Renal pelvis (tissue), 4 donors: ENCODE measurements around the gene PRDX5. TPM values are rescaled to one million over a fixed set of nuclear protein-coding genes. Genes with fewer than 3 reads are reported as not detected.
"Not testable (repeated sequence)": the region's sequence is repeated elsewhere in the genome, so short reads cannot be mapped to it uniquely, and the experiment has no call there.

Experiments used
- DNase-seq: peaks from one replicate; pipeline ENCODE4 v3.0.0-alpha.2; 2013
- polyA plus RNA-seq, 3 donors: library from polyadenylated mRNA; unstranded; fragments of 120-200 nt; gene quantifications; one replicate each; pipeline ENCODE4 v1.2.1, GENCODE V29; 2013; ENCODE audit not compliant: insufficient read length in 3 of 3

The PRDX5 gene
- polyA plus RNA-seq, 3 donors = 205 to 244 (median 225) TPM

DNA sequence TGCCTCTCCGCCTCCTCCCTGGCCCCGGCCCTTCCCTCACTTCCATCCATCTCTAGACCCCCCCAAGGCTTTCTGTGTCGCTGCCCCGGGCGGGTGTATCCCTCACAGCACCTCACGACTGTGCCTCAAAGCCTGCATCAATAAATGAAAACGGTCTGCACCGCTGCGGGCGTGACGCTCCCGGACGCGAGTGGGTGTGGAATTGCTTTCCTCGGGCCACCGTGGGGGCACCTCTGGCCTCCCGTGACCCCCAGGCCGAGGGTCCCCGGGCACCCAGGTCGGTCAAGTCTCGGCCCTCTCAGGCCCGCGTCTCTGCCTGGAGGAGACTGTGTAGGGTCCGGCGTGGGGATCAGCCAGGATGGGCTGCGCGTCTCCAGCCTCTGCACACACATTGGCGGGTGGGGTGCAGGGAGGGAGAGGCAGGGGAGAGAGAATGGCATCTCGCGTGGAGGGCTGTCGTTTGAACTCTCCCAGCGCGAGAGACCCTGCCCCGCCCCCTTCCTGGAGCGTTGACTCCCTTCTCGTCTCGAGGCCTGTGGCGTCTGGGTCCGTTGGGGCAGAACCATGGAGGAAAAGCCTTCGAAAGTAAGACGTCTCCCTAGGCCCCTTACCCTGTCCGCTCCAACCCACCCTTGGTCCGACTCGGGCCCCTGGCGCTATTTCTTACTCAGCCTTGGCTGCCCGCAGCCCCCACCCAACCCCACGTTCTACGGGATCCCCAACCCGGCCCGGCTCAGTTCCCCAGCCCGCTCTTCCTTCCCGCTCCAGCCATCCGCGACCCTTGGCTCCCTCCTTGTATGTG is 17.9 kb upstream of the PRDX5 start, which contains the start of gene CATSPERZ:
CATSPERZ (plus strand) TSS at position 512 of the 802 bp plus-strand sequence; CDS start at position 565, 53 bp downstream.
- DNase-seq = no peak

DNA sequence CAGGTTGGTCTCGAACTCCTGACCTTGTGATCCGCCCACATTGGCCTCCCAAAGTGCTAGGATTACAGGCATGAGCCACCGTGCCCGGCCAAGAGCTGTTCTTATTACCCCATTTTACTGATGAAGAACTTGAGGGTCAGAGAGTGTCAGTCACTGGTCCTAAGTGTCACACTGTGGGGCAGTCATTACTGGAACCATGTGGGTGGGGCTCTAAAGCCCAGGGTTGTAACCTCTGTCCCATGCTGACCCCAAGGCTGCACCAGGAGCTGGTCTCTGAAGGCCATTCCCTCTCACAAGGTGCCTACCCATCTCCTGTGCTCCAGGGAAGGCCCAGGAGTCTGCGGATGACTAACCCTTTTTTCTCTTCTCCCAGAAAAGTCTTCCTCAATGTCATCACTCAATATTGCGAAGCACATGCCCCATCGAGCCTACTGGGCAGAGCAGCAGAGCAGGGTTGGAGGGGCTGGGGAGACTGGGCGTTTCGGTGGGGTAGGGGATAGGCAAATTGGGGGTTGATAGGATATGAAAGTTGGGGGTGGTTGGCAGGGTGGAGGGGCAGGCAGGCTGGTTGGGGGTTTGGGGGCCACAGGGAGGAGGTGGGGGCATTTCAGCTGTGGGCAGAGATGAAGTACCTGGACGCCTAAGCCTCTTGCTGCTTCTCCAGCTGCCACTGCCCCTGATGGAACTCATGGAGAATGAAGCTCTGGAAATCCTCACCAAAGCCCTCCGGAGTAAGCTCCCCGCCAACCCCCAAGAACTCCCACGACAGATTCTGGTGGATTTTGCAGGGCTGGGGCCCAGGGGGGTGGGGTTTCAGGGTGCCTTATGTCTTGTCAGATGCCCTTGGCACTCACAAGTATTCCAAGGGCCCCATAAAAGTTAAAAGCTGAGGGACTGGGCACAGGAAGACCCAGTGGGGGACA is 14.6 kb upstream of the PRDX5 start:
- no peak for DNase-seq

- no peak for DNase-seq
Observed at GRCh38 chr11:64304032-64304315, 13.9 kb upstream of the PRDX5 start.

GRCh38 chr11:64304316-64305072 is 13.4 kb upstream of the PRDX5 start:
- peak; percentile 88 for DNase-seq

DNA sequence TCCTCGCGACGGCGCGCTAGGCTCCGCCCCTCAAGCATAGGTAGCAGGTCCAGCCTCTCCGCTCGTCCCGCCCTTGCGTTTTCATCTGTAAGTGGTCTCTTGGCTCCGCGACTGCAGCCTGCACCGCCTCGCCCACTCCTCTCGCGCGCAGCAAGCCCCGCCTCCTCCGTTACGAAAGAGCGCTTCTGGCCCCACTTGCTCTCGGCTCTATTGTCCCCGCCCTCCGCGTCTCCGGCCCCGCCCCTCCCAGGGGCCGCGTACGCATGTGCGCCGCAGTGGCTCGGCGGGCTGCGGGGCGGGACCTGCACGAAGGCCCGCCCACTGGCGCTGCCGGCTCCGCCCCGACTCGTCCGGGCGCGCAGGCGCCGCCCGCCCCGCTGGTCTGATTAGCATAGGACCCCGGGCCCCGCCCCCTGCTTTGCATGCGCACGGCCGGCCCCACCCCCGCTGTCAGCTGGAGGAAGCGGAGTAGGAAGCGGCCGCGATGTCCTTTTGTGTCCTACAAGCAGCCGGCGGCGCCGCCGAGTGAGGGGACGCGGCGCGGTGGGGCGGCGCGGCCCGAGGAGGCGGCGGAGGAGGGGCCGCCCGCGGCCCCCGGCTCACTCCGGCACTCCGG is 12.7 kb upstream of the PRDX5 start, which contains the start of gene ESRRA:
ESRRA (plus strand) TSS at position 450 of the 616 bp plus-strand sequence. CDS start 1,656 bp downstream, outside the sequence.
- peak; percentile 97 for DNase-seq

DNA sequence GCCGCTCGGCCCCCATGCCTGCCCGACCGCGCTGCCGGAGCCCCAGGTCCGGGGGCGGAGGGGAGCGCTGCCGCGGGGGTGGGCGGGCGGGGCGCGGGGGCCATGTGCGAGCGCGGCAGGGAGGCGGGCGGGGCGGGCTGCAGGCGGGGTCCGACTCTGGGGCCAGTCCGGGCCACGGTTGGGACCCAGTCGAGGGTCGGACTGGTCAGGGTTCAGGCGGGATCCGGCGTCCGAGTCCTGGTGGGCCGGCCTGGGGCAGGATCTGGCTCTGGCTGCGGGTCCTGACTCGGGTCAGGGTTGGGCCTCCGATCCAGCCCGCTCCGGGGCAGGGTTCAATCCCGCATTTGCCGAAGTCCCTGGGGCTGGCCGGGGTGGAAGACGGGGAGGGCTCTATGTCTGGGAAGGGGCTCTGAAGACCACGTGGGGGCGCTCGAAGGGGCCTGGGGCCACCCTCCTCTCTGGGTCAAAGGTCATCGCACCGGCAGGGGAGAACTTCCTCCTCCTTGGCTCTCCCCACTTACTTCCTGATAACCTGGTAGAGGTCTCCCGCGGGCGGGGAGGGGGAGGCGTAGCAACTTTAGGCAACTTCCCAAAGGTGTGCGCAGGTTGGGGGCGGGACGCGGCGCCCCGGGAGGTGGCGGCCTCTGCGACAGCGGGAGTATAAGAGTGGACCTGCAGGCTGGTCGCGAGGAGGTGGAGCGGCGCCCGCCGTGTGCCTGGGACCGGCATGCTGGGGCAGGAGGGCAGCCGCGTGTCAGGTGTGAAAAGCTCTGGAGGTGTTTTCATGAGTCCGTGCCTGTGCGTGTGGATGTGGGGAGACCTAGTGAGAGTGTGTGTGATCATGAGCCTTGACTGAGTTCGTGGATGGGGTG is 12.0 kb upstream of the PRDX5 start:
- peak; percentile 45 for DNase-seq

DNA sequence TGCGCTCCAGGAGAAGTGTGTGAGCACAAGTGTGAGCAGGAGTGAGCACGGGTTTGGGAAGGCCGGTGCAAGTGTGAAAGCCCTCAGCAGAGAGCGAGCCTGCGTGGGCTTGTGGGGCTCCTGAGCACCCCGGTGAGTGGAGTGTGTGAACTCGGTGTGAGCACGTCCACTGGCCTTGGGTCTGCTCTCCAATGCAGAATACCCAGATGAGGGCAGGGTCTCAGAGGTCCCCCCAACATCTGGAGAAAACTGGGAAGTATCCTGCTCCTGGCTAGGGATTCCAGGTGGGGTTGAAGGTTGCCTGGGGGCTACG is 11.4 kb upstream of the PRDX5 start:
- no peak for DNase-seq

DNA sequence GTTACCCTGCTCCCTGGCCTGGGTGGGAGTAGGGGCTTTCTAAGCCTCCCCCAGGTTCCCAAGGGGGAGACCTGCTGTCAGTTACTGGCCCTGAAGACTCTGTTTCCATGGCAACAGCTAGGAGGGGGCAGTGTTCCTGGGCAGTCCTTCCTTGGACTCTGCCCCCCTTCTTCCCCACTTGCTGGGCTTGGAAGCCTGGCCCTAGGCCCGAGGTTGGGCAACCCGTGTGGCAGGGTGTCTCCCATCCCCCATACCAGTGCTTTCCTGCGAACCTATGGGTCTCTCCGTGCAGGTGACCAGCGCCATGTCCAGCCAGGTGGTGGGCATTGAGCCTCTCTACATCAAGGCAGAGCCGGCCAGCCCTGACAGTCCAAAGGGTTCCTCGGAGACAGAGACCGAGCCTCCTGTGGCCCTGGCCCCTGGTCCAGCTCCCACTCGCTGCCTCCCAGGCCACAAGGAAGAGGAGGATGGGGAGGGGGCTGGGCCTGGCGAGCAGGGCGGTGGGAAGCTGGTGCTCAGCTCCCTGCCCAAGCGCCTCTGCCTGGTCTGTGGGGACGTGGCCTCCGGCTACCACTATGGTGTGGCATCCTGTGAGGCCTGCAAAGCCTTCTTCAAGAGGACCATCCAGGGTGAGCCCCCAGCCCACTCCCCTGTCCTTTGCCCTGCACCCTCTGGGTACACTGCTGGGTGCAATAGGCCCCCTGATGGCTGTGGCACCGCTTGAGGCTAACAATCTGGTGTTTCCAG is 10.9 kb upstream of the PRDX5 start:
- DNase-seq = no peak

DNA sequence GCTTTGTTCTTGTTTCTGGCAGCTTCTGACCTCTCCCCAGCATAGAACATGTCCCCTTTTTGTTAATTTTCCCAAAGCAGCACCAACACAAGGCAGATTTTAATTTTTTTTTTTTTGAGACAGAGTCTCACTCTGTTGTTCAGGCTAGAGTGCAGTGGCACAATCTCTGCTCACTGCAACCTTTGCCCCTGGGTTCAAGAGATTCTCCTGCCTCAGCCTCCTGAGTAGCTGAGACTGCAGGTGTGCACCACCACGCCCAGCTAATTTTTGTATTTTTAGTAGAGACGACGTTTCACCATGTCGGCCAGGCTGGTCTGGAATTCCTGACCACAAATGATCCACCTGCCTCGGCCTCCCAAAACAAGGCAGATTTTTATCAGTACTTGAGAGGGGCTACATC is 10.1 kb upstream of the PRDX5 start:
- DNase-seq = not testable (repeated sequence)

DNA sequence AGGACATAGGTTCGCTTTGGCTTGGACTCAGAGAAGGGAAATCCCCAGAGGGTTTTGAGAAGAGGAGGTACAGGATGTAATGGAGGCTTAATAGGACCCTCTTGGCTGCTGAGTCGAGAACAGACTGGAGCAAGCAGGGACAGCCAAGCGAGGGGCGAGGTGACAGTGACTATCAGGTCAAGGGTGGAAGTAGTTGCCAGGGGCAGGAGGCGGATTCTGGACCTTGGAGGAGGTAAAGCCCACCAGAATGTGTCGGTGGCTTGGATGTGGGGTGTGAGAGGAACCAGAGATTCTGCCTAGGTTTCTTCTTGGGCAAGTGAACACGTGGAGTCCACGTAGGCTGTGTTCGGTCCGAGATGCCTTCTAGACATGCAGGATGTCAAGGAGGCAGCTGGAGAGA is 5.0 kb upstream of the PRDX5 start:
- no peak for DNase-seq

- no peak for DNase-seq
Observed at GRCh38 chr11:64313491-64314145, 4.3 kb upstream of the PRDX5 start.

- no peak for DNase-seq
Observed at GRCh38 chr11:64314146-64314804, 3.6 kb upstream of the PRDX5 start.

DNA sequence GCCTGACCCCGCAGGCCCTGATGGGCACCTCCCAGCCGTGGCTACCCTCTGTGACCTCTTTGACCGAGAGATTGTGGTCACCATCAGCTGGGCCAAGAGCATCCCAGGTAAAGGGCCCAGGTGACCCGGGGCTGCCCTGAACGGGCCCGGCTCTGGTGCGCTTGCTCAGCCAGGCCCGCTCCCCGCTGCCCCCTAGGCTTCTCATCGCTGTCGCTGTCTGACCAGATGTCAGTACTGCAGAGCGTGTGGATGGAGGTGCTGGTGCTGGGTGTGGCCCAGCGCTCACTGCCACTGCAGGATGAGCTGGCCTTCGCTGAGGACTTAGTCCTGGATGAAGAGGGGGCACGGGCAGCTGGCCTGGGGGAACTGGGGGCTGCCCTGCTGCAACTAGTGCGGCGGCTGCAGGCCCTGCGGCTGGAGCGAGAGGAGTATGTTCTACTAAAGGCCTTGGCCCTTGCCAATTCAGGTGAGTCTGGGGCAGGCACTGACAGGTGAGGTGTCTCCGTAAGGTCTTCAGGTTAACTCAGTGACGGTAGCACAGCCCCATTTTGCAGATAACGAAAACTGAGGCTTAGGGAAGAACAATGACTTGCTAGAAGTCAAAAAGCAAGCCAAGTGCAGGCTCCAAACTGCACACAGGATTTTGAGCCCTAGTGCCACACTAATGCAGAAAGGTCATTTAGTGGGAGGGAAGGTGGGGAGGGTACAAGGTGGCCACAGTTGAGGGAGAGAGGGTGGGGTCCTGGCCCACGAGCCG is 2.9 kb upstream of the PRDX5 start:
- DNase-seq = no peak

DNA sequence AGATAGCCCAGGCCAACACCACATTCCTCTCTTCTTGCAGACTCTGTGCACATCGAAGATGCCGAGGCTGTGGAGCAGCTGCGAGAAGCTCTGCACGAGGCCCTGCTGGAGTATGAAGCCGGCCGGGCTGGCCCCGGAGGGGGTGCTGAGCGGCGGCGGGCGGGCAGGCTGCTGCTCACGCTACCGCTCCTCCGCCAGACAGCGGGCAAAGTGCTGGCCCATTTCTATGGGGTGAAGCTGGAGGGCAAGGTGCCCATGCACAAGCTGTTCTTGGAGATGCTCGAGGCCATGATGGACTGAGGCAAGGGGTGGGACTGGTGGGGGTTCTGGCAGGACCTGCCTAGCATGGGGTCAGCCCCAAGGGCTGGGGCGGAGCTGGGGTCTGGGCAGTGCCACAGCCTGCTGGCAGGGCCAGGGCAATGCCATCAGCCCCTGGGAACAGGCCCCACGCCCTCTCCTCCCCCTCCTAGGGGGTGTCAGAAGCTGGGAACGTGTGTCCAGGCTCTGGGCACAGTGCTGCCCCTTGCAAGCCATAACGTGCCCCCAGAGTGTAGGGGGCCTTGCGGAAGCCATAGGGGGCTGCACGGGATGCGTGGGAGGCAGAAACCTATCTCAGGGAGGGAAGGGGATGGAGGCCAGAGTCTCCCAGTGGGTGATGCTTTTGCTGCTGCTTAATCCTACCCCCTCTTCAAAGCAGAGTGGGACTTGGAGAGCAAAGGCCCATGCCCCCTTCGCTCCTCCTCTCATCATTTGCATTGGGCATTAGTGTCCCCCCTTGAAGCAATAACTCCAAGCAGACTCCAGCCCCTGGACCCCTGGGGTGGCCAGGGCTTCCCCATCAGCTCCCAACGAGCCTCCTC is 2.0 kb upstream of the PRDX5 start:
- not testable (repeated sequence) for DNase-seq

- DNase-seq = no peak
Observed at GRCh38 chr11:64316672-64317324, 1.1 kb upstream of the PRDX5 start.

- peak; percentile 98 for DNase-seq
Observed at GRCh38 chr11:64317325-64317960, 478 bp upstream of the PRDX5 start, which contains the start of gene TRMT112. Gene TRMT112 (minus strand): TSS chr11:64317559. CDS start chr11:64317526, 33 bp downstream.
